LNCaP clone FGC (cell line): ENCODE measurements around the gene DHRS9.

Experiments
- DNase-seq: peaks from one replicate; pipeline ENCODE4 v3.0.0-alpha.2; 2011; ENCODE audit warnings: low read depth
- H3K4me3 ChIP-seq: 2 replicates; pipeline ENCODE4 v1.5.1; 2011; ENCODE audit warnings: mild to moderate bottlenecking, low read depth, low read length, control low read depth
- TF ChIP-seq, protein P1 (sequence below): IDR thresholded peaks from 2 replicates; pipeline ENCODE4 v1.5.1; 2012; ENCODE audit warnings: mild to moderate bottlenecking; ENCODE audit not compliant: control insufficient read depth, insufficient read depth; ENCODE audit errors: extremely low read depth

DHRS9 gene

DNA sequence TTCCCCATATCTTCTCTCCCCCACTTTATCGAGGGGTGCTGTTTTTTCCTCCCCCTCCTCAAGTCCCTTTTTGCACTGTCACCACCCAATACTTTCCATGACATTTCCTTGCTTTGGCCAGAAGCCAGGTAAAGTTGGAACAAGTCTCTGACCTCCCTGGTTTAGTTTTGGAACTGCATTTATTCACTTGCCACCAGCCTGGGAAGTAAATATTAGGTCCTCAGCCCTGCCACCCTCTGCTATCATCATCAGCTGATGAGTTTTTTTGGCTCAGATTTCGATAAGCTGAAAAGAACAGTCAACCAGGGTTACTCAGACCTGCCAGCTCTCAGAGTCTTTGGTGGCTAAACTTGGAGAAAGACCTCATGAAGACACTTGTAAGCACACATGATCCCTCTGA, 47.0 kb downstream of the DHRS9 start:
- no peak overlapping the region for H3K4me3 ChIP-seq
- DNase-seq: no peak
- TF ChIP-seq, protein P1, sequence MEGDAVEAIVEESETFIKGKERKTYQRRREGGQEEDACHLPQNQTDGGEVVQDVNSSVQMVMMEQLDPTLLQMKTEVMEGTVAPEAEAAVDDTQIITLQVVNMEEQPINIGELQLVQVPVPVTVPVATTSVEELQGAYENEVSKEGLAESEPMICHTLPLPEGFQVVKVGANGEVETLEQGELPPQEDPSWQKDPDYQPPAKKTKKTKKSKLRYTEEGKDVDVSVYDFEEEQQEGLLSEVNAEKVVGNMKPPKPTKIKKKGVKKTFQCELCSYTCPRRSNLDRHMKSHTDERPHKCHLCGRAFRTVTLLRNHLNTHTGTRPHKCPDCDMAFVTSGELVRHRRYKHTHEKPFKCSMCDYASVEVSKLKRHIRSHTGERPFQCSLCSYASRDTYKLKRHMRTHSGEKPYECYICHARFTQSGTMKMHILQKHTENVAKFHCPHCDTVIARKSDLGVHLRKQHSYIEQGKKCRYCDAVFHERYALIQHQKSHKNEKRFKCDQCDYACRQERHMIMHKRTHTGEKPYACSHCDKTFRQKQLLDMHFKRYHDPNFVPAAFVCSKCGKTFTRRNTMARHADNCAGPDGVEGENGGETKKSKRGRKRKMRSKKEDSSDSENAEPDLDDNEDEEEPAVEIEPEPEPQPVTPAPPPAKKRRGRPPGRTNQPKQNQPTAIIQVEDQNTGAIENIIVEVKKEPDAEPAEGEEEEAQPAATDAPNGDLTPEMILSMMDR: no peak

DNA sequence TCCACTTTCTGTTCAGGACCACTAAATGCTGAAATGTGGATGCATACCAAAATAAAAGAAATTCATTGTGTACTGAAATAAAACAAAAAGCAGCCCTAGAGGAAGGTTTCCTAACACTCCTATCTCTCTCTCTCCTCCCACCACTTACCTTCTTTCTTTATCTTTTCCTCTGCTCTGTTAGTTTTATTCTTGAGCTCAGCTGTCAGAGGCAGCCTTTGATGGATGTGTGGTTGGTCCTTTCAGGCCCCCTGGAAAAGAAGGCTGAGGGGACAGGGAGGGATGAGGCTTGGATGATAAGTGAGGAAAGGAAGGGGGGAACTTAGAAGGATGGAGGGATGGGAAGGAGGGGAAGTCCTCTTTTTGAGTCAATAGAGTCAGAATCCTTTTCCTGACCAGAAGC, 47.6 kb downstream of the DHRS9 start:
- H3K4me3 ChIP-seq: no peak overlapping the region
- DNase-seq: no peak
- TF ChIP-seq, protein P1: no peak

DNA sequence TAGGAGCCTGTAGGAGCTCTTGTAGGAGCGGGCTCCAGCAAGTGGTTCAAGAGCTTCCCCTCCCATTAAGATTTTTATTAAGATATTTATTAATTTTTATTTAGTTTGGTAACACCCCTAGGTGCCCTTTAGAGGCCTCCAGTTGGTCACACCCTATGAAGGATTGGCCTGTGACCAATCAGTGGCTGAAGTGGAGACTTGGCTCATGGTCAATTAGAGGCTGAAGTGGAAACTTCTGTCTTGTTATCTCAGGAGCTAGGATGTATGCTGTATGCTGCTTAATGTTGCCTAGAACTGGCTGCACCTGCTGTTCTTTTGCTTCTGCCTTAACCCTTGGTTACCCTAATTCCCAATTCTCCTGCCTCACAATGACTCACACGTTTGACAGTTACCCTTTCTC, 48.7 kb downstream of the DHRS9 start:
- no peak overlapping the region for H3K4me3 ChIP-seq
- DNase-seq: no peak
- TF ChIP-seq, protein P1: no peak

DNA sequence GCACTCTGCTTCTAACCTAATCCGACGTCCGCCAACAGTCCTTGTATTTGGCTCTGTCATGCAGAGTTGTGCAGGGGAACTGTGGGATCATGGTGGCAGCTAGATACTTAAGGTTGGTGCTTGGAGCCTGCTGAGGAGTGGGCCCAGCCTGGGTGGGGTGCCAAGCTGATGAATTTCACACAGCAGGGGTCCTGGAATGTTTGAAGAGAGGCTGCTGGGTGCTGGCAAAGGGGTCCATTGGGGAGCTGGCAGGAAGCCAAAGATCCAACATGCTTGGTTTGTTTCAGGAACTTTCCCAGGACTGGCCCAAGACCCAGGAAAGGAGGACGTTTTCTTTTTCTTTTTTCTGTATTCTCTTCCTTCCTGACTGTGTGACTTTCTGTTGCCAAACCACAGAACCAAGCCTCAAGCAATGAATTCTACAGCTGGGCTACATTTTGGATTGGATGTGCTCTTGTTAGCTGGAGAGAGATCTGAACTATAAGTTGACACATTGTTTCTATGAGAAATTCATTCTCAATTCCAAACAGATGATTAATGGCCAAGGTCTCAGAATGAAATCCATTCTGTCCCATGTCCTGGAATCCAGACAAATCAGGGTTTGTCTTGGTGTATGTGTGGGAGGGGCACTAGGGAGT, 49.9 kb downstream of the DHRS9 start:
- TF ChIP-seq, protein P1: no peak
- DNase-seq: no peak
- H3K4me3 ChIP-seq: no peak overlapping the region

DNA sequence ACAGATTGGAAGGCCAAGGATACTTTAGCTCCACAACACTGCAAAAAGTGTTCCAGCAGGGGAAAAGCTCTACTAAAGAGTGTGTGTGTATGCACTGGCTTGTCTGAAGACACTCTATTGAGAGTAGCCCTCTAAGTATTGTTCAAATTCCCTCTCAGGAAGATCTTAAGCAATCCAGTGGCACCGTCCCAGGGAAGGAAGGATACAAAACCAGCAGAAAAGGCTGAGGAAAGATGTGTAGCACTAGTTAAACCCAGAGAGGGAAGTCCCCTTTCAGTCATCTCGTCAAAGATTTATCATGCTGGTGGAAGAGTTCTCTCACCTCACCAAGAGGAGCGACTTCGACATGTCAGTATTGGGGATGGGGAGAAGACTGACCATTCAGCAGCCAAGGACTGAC, 50.5 kb downstream of the DHRS9 start:
- TF ChIP-seq, protein P1: no peak
- no peak for DNase-seq

DNA sequence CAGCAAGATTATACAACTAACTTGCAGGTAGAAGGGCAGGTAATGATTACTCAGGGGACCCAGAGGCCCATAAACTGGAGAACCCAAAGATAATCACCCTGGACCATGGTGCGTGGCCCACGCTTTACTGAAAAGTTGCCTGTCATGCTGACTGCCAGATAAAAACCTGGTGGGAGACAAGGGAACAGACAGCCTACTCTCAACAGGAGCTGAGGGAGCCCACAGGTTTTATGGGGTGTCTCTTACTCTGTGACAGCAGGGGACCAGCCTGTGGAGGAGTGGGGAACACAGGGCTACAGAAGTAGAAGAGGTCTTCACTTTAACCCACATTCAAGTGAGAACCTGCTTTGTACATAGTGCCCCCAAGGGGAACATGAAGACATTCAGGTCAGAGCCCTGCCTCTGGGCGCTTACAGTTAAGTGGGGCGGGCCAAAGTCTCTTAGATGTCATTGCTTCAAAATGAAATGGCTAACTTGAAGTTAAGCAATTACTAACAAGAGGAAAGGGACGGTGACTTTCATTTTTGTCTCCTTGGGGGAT, 60.4 kb downstream of the DHRS9 start:
- H3K4me3 ChIP-seq: no peak overlapping the region
- no peak for DNase-seq
- TF ChIP-seq, protein P1: no peak

More for the DNA sequence above, 50.5 kb downstream of the DHRS9 start:
- H3K4me3 ChIP-seq: no peak overlapping the region
